ENCODE data around the gene YWHAG. TPM values are rescaled to one million over a fixed set of nuclear protein-coding genes. Genes with fewer than 3 reads are reported as not detected.
A peak's percentile ranks its signal among the peaks of the same experiment; 100 is the strongest.

YWHAG gene
- total and polyA plus RNA-seq, 9 of the 15 experiments (the other 6 are each of a cell fraction or from before 2014, with no cell fraction given), result 30.4 to 246 (median 94.5) TPM

DNA sequence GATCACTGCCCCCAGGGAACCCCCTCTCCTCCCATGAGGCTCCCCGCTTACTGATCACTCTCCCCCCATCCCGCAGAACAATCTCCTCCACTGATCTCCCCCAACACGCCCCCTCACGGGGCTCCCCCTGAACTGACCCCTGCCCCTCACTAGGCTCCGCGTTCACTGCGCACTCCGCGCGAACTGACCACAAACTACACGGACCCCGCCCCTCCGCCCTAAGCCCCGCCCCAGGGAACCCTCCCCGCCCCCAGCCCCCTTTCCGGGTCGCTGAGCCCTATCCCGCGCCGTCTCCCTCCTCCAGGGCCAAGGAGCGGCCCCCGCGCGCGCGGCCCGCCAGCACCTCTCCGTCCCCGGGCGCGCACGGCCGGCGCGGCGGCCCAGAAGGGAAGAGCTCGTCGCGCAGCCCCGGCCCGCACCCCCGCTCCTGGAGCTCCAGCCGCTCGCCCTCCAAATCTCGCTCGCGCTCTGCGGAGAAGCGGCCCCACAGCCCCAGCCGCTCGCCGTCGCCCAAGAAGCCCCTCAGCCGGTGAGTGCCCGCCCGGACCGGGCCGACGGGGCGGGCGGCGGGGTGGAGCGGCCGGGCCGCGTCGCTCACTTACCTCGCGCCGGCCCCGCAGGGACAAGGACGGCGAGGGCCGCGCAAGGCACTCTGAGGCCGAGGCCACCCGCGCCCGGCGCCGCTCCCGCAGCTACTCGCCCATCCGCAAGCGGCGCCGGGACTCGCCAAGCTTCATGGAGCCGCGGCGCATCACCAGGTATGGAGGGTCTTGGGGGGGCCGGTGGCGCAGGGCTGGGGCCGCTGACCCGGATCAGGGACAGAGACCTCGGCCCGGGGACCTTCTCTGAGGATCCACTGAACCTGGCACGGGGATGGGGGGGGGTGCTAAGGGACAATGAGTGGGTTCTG lies 76.2 kb downstream of the YWHAG start (continued):
- no peak for TF ChIP-seq RREB1 (CRISPR knock-in tag; IDR thresholded peaks at IDR 0.05)

- POLR2A ChIA-PET, result interaction anchor here (1.0 kb wide), 1 partner anchor 20 kb away, joined by 3 read pairs; the partner anchor contains the start of gene HSPB1
- no peak for TF ChIP-seq ZBTB7A (IDR thresholded peaks at IDR 0.05; ENCODE audit: borderline replicate concordance, control insufficient read depth, low read depth, low read length)
- TF ChIP-seq MTA2 (IDR thresholded peaks at IDR 0.05; ENCODE audit: low read depth), result no peak
- TF ChIP-seq JUND (IDR thresholded peaks at IDR 0.05; ENCODE audit: borderline replicate concordance, low read depth, low read length), result no peak
- no peak for TF ChIP-seq JUND (tag; IDR thresholded peaks at IDR 0.05; ENCODE audit: borderline replicate concordance, low read depth, low read length)
- TF ChIP-seq CHAMP1 (IDR thresholded peaks at IDR 0.05), result no peak
- TF ChIP-seq ZNF778 (CRISPR knock-in tag; IDR thresholded peaks at IDR 0.05), result no peak
- TF ChIP-seq ZNF253 (CRISPR knock-in tag; conservative IDR thresholded peaks at IDR 0.05), result no peak
- TF ChIP-seq NR1H2 (CRISPR knock-in tag; IDR thresholded peaks at IDR 0.05), result no peak
- no peak for TF ChIP-seq NONO (IDR thresholded peaks at IDR 0.05; ENCODE audit: low read depth in 2 of 2, low read length in 1 of 2)
These were observed 77.0 kb downstream of the YWHAG start for GRCh38 chr7:76281706-76282343.

More at GRCh38 chr7:76281706-76282343, 77.0 kb downstream of the YWHAG start:
- no peaks in the 10 kb centered on the region for H3K36me3 ChIP-seq (ENCODE audit: control insufficient read depth, insufficient read depth, low read length)
- H3K27me3 ChIP-seq (ENCODE audit: control insufficient read depth in 2 of 2, insufficient read depth in 2 of 2, low read length in 2 of 2), result peaks cover 36 to 60% of the 10 kb centered on the region in 2 experiments; a peak in 4 of 5 replicates
- FAIRE-seq, result no peak
- no peaks in the 10 kb centered on the region for H3K9me1 ChIP-seq (ENCODE audit: control insufficient read depth, insufficient read depth, low read length)
- DNase-seq (ENCODE audit: extremely low read depth in 1 of 4, low spot score in 3 of 4), result no peak
- H3K4me1 ChIP-seq (replicated peaks in 1 of 2; ENCODE audit: control insufficient read depth in 2 of 2, insufficient read depth in 2 of 2, low read length in 2 of 2), result peaks cover 0 to 40% of the 10 kb centered on the region in 2 experiments; a peak in 3 of 5 replicates
- H3K79me2 ChIP-seq (ENCODE audit: control insufficient read depth, insufficient read depth, low read length), result no peaks in the 10 kb centered on the region
- 2% methylated on average over 7 of the region's 36 CpGs for WGBS (ENCODE audit: insufficient coverage, low coverage, missing lambda C conversion rate)
- H3K4me2 ChIP-seq (ENCODE audit: insufficient read depth, low read length), result no peak overlapping the region
- no peaks in the 10 kb centered on the region for H4K20me1 ChIP-seq (replicated peaks; ENCODE audit: control insufficient read depth, insufficient read depth, low read length)
- CTCF ChIA-PET (ENCODE audit: low intra/inter-chr PET ratio), result no interaction called here
- no peak for ATAC-seq
- in situ Hi-C loops (cut with MboI), result no loop called here
- no peak overlapping the region for H3K27ac ChIP-seq (ENCODE audit: extremely low read depth, low read depth, low read length)
- intact Hi-C loops (cut with micrococcal nuclease), result no loop called here
- peak overlapping the region; percentile 41; the same call in 1 of the 2 replicates for H3K4me3 ChIP-seq
- H2AFZ ChIP-seq (ENCODE audit: low read depth, low read length), result no peak overlapping the region
- H3K9ac ChIP-seq (ENCODE audit: insufficient read depth in 1 of 2, low read depth in 2 of 2, low read length in 2 of 2), result peak overlapping the region in 1 of 2 experiments; percentile 87; a peak in 1 of 4 replicates
- no peaks in the 10 kb centered on the region for H3K9me3 ChIP-seq (replicated peaks; ENCODE audit: control insufficient read depth, insufficient read depth, low read depth, low read length)
- BruUV-seq (replicated peaks), result no TSS peak
